ENCODE results near the gene TMEM208. TPM values are rescaled to one million over a fixed set of nuclear protein-coding genes. Genes with fewer than 3 reads are reported as not detected.

TMEM208 gene
- total and polyA plus RNA-seq, 2 of the 8 experiments (the other 6 are each of a cell fraction or from before 2014, with no cell fraction given): 37.7 to 100.0 TPM

DNA sequence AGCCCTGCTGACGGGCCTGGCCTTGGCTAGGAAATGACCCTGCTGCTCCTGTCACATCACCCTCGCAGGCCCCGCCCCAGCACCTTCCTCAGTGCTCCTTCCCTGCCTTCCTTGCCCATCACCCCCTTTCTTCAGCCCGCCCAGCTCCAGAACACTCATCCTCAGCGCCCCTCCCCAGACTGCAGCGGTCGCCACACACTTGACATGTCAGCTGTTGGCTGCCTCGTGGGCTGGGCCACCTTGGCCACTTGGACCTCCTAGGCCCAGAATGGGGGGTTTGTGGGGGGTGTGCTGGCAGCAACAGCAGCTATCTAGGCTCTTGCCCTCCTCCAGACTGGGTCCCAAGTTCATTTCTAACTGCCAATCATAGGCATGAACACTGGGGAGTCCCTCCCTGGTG lies 17.4 kb upstream of the TMEM208 start:
- no peak for DNase-seq (ENCODE audit: low read depth in 1 of 2, low spot score in 2 of 2)
- Histone ChIP-seq H3K4me1 (replicated peaks in 1 of 4; ENCODE audit: control insufficient read depth in 3 of 4, insufficient read depth in 4 of 4, low read length in 3 of 4) (peaks cover 0 to 10% (median 1%) of the 10 kb centered on the region in 4 experiments; a peak in 2 of 7 replicates), H3K9me3 (ENCODE audit: insufficient read depth in 2 of 2, low read depth in 1 of 2, low read length in 1 of 2) (no peaks in the 10 kb centered on the region), H3K4ac (replicated peaks; ENCODE audit: insufficient read length, low read depth, low read length) (no peak overlapping the region), H2BK12ac (ENCODE audit: low read depth, low read length) (no peak overlapping the region), H3K23ac (ENCODE audit: insufficient read length) (no peak overlapping the region), H2AFZ (ENCODE audit: low read length) (no peak overlapping the region), H3K18ac (ENCODE audit: extremely low read depth, low read length) (no peak overlapping the region), H4K91ac (replicated peaks; ENCODE audit: insufficient read length, low read length) (no peak overlapping the region), H3K4me2 (ENCODE audit: insufficient read depth in 1 of 2, low read depth in 2 of 2, low read length in 2 of 2) (no peak overlapping the region), H2BK120ac (replicated peaks; ENCODE audit: low read depth, low read length) (no peak overlapping the region), H3K4me3 (ENCODE audit: extremely low read depth in 1 of 4, insufficient read depth in 2 of 4, low read depth in 3 of 4, low read length in 4 of 4) (no peak overlapping the region), H3K27me3 (replicated peaks in 1 of 4; ENCODE audit: control insufficient read depth in 3 of 4, extremely low read depth in 1 of 4, insufficient read depth in 3 of 4, low read length in 3 of 4) (peaks cover 0 to 9% (median 6%) of the 10 kb centered on the region in 4 experiments; a peak in 4 of 7 replicates), H3K27ac (ENCODE audit: low read depth, low read length) (no peak overlapping the region), H4K20me1 (replicated peaks in 1 of 2; ENCODE audit: control insufficient read depth in 1 of 2, insufficient read depth in 2 of 2, low read length in 2 of 2) (no peaks in the 10 kb centered on the region), H2BK5ac (ENCODE audit: low read depth, low read length) (no peak overlapping the region), H2BK20ac (ENCODE audit: low read length) (no peak overlapping the region), H3K79me1 (ENCODE audit: low read depth, low read length) (no peaks in the 10 kb centered on the region), H2BK15ac (ENCODE audit: low read length) (no peak overlapping the region), H4K8ac (ENCODE audit: extremely low read depth, insufficient read depth, low read length) (no peak overlapping the region), H3K56ac (replicated peaks; ENCODE audit: insufficient read length, low read depth, low read length) (no peak overlapping the region), H3K9ac (replicated peaks in 1 of 4; ENCODE audit: extremely low read depth in 1 of 4, low read depth in 3 of 4, low read length in 3 of 4) (no peak overlapping the region), H3K36me3 (ENCODE audit: control insufficient read depth in 2 of 4, insufficient read depth in 4 of 4, low read length in 3 of 4) (no peaks in the 10 kb centered on the region), H4K5ac (ENCODE audit: insufficient read length, low read depth, low read length) (no peak overlapping the region), H3K14ac (ENCODE audit: insufficient read length) (no peak overlapping the region), H3K23me2 (ENCODE audit: low read depth, low read length) (no peaks in the 10 kb centered on the region), H3K79me2 (ENCODE audit: control insufficient read depth in 1 of 2, insufficient read depth in 2 of 2, low read length in 2 of 2) (no peaks in the 10 kb centered on the region), H2AK5ac (ENCODE audit: low read depth, low read length) (no peak overlapping the region)
- POLR2A ChIA-PET (ENCODE audit: partially characterized antibody): interaction anchor here (0.8 to 4.3 kb wide), 7 partner anchors 9 to 37 kb away, joined by 3 to 20 read pairs (median 4); partner anchors contain the start of genes FHOD1 and TMEM208
- no peak for FAIRE-seq
- TF ChIP-seq CTBP2 (IDR thresholded peaks at IDR 0.05; ENCODE audit: borderline replicate concordance, insufficient read depth, insufficient read length, low read length): no peak
- no peak for TF ChIP-seq JUN (IDR thresholded peaks at IDR 0.05; ENCODE audit: low read depth, low read length)
- no peak for TF ChIP-seq POLR2A (IDR thresholded peaks at IDR 0.05; ENCODE audit: control extremely low read depth in 1 of 2, low read depth in 2 of 2, low read length in 2 of 2)
- TF ChIP-seq SP1 (IDR thresholded peaks at IDR 0.05; ENCODE audit: low read depth, low read length): no peak
- no peak for TF ChIP-seq HDAC2 (IDR thresholded peaks at IDR 0.05; ENCODE audit: borderline replicate concordance in 1 of 2, low read depth in 2 of 2, low read length in 2 of 2)
- TF ChIP-seq POU5F1 (IDR thresholded peaks at IDR 0.05; ENCODE audit: low read depth, low read length): no peak
- TF ChIP-seq EP300 (IDR thresholded peaks at IDR 0.05; ENCODE audit: borderline replicate concordance in 1 of 2, low read depth in 2 of 2, low read length in 2 of 2): no peak
- no peak for TF ChIP-seq TEAD4 (IDR thresholded peaks at IDR 0.05; ENCODE audit: low read depth, low read length)
- TF ChIP-seq, protein P1, sequence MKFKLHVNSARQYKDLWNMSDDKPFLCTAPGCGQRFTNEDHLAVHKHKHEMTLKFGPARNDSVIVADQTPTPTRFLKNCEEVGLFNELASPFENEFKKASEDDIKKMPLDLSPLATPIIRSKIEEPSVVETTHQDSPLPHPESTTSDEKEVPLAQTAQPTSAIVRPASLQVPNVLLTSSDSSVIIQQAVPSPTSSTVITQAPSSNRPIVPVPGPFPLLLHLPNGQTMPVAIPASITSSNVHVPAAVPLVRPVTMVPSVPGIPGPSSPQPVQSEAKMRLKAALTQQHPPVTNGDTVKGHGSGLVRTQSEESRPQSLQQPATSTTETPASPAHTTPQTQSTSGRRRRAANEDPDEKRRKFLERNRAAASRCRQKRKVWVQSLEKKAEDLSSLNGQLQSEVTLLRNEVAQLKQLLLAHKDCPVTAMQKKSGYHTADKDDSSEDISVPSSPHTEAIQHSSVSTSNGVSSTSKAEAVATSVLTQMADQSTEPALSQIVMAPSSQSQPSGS (IDR thresholded peaks at IDR 0.05; ENCODE audit: low read length): no peak
- no peak for TF ChIP-seq CBX5 (IDR thresholded peaks at IDR 0.05; ENCODE audit: low read depth, low read length)
- WGBS, 2 experiments (ENCODE audit: extremely low coverage in 1 of 2, insufficient coverage in 1 of 2, insufficient read length in 1 of 2, insufficient replicate concordance in 2 of 2, low coverage in 1 of 2, low lambda C conversion rate in 2 of 2, missing lambda C conversion rate in 1 of 2): 87% methylated on average over 8 of the region's 8 CpGs; no CpG with 5 or more reads in 1 of the 2 experiments
- CTCF ChIA-PET (ENCODE audit: partially characterized antibody): interaction anchor here (0.9 to 8.9 kb wide), 5 partner anchors 8 to 258 kb away, joined by 4 to 111 read pairs (median 6); partner anchors contain the start of genes E2F4, ELMO3 and TMEM208
